CD14-positive monocyte (primary cell): ENCODE measurements around the gene CNTNAP2. TPM values are rescaled to one million over a fixed set of nuclear protein-coding genes. Genes with fewer than 3 reads are reported as not detected.

ENCODE experiments used
- DNase-seq, 3 donors: peaks; one replicate each; pipeline ENCODE4 v3.0.0-alpha.2; 2011 to 2022
- H2AFZ ChIP-seq: 2 replicates; pipeline ENCODE4 v1.6.0; 2012; ENCODE audit warnings: mild to moderate bottlenecking, low read depth, low read length, inconsistent platforms; ENCODE audit not compliant: insufficient read depth, poor library complexity, severe bottlenecking
- H3K27ac ChIP-seq, 2 donors: 1 replicate in 1 of 2; 2 replicates in 1 of 2; pipeline ENCODE4 v1.5.1; 2012 to 2013; ENCODE audit warnings: low read length in 2 of 2, control low read depth in 1 of 2, inconsistent platforms in 1 of 2, low read depth in 1 of 2, mild to moderate bottlenecking in 1 of 2
- H3K27me3 ChIP-seq, 2 donors: one replicate each; pipeline versions ENCODE4 v1.6.0 to v1.6.1; 2011 to 2013; ENCODE audit warnings: low read length in 2 of 2; ENCODE audit not compliant: control insufficient read depth in 2 of 2, insufficient read depth in 2 of 2
- H3K36me3 ChIP-seq, 2 donors: replicated peaks in 1 of 2; 1 replicate in 1 of 2; 2 replicates in 1 of 2; pipeline versions ENCODE4 v1.5.1 to v1.6.1; 2012 to 2013; ENCODE audit warnings: low read length in 2 of 2, control low read depth in 1 of 2, inconsistent platforms in 1 of 2, mild to moderate bottlenecking in 1 of 2; ENCODE audit not compliant: insufficient read depth in 2 of 2, control insufficient read depth in 1 of 2
- H3K4me1 ChIP-seq, 2 donors: 1 replicate in 1 of 2; 2 replicates in 1 of 2; pipeline versions ENCODE4 v1.5.1 to v1.6.1; 2012 to 2013; ENCODE audit warnings: low read length in 2 of 2, control low read depth in 1 of 2, inconsistent platforms in 1 of 2, mild to moderate bottlenecking in 1 of 2, moderate library complexity in 1 of 2; ENCODE audit not compliant: insufficient read depth in 2 of 2, control insufficient read depth in 1 of 2
- H3K4me2 ChIP-seq: replicated peaks from 2 replicates; pipeline ENCODE3; 2012; ENCODE audit warnings: low read length, moderate library complexity, mild to moderate bottlenecking; ENCODE audit not compliant: poor library complexity, severe bottlenecking; ENCODE audit errors: extremely low read depth
- H3K4me3 ChIP-seq, 3 experiments: fragments of 200-600 bp in 1 of 3; sonication (generic) in 1 of 3; replicated peaks in 1 of 3; 1 replicate in 2 of 3; 2 replicates in 1 of 3; pipeline ENCODE4 v1.5.1; 2011 to 2013; ENCODE audit warnings: low read length in 3 of 3, mild to moderate bottlenecking in 3 of 3, control low read depth in 2 of 3, low read depth in 2 of 3, inconsistent platforms in 1 of 3, moderate library complexity in 1 of 3
- H3K79me2 ChIP-seq: 2 replicates; pipeline ENCODE4 v1.6.0; 2012; ENCODE audit warnings: mild to moderate bottlenecking, control low read depth, inconsistent platforms, low read length, moderate library complexity; ENCODE audit not compliant: insufficient read depth
- H3K9ac ChIP-seq: 2 replicates; pipeline ENCODE4 v1.6.0; 2017; ENCODE audit warnings: low read length, mild to moderate bottlenecking; ENCODE audit not compliant: insufficient read depth, poor library complexity, severe bottlenecking
- H3K9me3 ChIP-seq, 2 donors: replicated peaks in 1 of 2; 1 replicate in 1 of 2; 2 replicates in 1 of 2; pipeline versions ENCODE4 v1.5.1 to v1.6.1; 2012 to 2013; ENCODE audit warnings: low read length in 2 of 2, control low read depth in 1 of 2; ENCODE audit not compliant: control insufficient read depth in 1 of 2, insufficient read depth in 1 of 2
- H4K20me1 ChIP-seq: 2 replicates; pipeline ENCODE4 v1.6.0; 2012; ENCODE audit warnings: mild to moderate bottlenecking, low read length, control low read depth, moderate library complexity; ENCODE audit not compliant: insufficient read depth
- H3K27ac Mint-ChIP-seq, 7 donors: one replicate each; pipeline ENCODE4 v1.8.0; 2020; ENCODE audit warnings: mild to moderate bottlenecking in 7 of 7, mixed read lengths in 7 of 7, moderate library complexity in 6 of 7, inconsistent platforms in 2 of 7
- H3K27me3 Mint-ChIP-seq, 3 donors: one replicate each; pipeline ENCODE4 v1.8.0; 2021 to 2022; ENCODE audit warnings: low read depth in 3 of 3, mild to moderate bottlenecking in 3 of 3, mixed read lengths in 3 of 3, moderate library complexity in 3 of 3, inconsistent platforms in 1 of 3
- H3K36me3 Mint-ChIP-seq, 2 donors: one replicate each; pipeline ENCODE4 v1.8.0; 2020; ENCODE audit warnings: mixed read lengths in 2 of 2, inconsistent platforms in 1 of 2, mild to moderate bottlenecking in 1 of 2
- H3K4me1 Mint-ChIP-seq: one replicate; pipeline ENCODE4 v1.8.0; 2020; ENCODE audit warnings: mild to moderate bottlenecking, mixed read lengths
- H3K4me3 Mint-ChIP-seq, 2 donors: one replicate each; pipeline ENCODE4 v1.8.0; 2020; ENCODE audit warnings: mild to moderate bottlenecking in 2 of 2, mixed read lengths in 2 of 2, moderate library complexity in 1 of 2
- H3K9me3 Mint-ChIP-seq, 7 donors: one replicate each; pipeline ENCODE4 v1.8.0; 2020 to 2022; ENCODE audit warnings: mixed read lengths in 7 of 7, mild to moderate bottlenecking in 6 of 7, moderate library complexity in 6 of 7, inconsistent platforms in 2 of 7
- CTCF ChIP-seq: fragments of 200-600 bp; IDR thresholded peaks from one replicate; pipeline ENCODE4 v1.8.0; 2022; ENCODE audit warnings: antibody characterized with exemption, mild to moderate bottlenecking
- WGBS: methylation state at CpG from one replicate; pipeline ENCODE4 v1.1.5; 2013; ENCODE audit warnings: missing lambda C conversion rate; ENCODE audit not compliant: insufficient coverage; 5-methylcytosine and 5-hydroxymethylcytosine counted together
- intact Hi-C, 2 donors: fragments of 100-400 bp; cut with micrococcal nuclease; formaldehyde crosslinking; loops; one replicate each; pipeline versions ENCODE4 v1.15.0 to v1.15.1; 2023
- polyA plus RNA-seq, 3 donors: library from polyadenylated mRNA; depleted of rRNA in 1 of 3; unstranded in 2 of 3; stranded (reverse) in 1 of 3; fragments of 300-500 nt in 2 of 3; fragments of >200 nt in 1 of 3; fragmentation: Illumina TruSeq in 2 of 3; gene quantifications; 1 replicate in 2 of 3; 2 replicates in 1 of 3; pipeline ENCODE4 v1.2.3, GENCODE V29; 2012 to 2021

The CNTNAP2 gene
- polyA plus RNA-seq, 3 donors: 0.01 TPM; not detected in 2

GRCh38 chr7:146216396-146217041, 99.9 kb downstream of the CNTNAP2 start:
- Mint-ChIP-seq H3K4me1 (no peaks in the 10 kb centered on the region), H3K27me3 (no peaks in the 10 kb centered on the region), H3K27ac (no peak overlapping the region), H3K9me3 (peaks cover 0 to 13% (median 5%) of the 10 kb centered on the region in 7 donors), H3K4me3 (no peak overlapping the region), H3K36me3 (no peaks in the 10 kb centered on the region)
- Histone ChIP-seq H3K27me3 (no peaks in the 10 kb centered on the region), H3K36me3 (no peaks in the 10 kb centered on the region), H3K27ac (no peak overlapping the region), H3K9me3 (peaks cover 13 to 16% of the 10 kb centered on the region in 2 donors), H4K20me1 (no peaks in the 10 kb centered on the region), H3K9ac (no peak overlapping the region), H2AFZ (no peak overlapping the region), H3K4me1 (no peaks in the 10 kb centered on the region), H3K79me2 (no peaks in the 10 kb centered on the region), H3K4me2 (no peak overlapping the region), H3K4me3 (no peak overlapping the region)
- DNase-seq: no peak
- 89% methylated on average over 4 of the region's 9 CpGs for WGBS
- intact Hi-C loops: no loop called here
- TF ChIP-seq CTCF: no peak

DNA sequence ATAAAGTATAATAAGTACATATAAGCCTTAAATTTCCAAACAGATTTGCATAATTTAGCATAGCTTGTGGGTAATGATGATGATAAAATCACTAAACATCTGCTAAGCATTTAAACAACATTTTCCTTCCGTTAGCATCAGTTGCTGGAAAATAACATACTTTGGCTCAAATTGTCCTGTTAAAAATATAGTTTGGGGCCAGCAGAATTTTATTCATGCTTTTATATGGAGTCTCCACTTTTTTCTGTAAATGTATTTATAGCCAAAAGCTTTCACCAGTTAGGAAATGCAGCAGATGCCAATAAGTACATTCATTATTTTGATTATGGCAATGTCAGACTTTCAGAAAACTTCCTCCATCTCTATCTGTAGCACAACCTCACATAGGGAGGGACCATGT, 107.2 kb downstream of the CNTNAP2 start:
- peaks cover 0 to 13% (median 4%) of the 10 kb centered on the region in 7 donors for H3K9me3 Mint-ChIP-seq
- H3K27me3 Mint-ChIP-seq: peaks cover 0 to 4% (median 0%) of the 10 kb centered on the region in 3 donors
- Histone ChIP-seq H3K4me3 (no peak overlapping the region), H3K27me3 (no peaks in the 10 kb centered on the region), H3K4me1 (no peaks in the 10 kb centered on the region), H3K9me3 (peaks cover 3 to 14% of the 10 kb centered on the region in 2 donors), H3K9ac (no peak overlapping the region), H2AFZ (no peak overlapping the region), H3K4me2 (no peak overlapping the region), H3K27ac (no peak overlapping the region), H3K79me2 (no peaks in the 10 kb centered on the region), H3K36me3 (no peaks in the 10 kb centered on the region), H4K20me1 (no peaks in the 10 kb centered on the region)
- no peaks in the 10 kb centered on the region for H3K4me1 Mint-ChIP-seq
- TF ChIP-seq CTCF: no peak
- intact Hi-C loops: no loop called here
- no peak overlapping the region for H3K4me3 Mint-ChIP-seq
- H3K36me3 Mint-ChIP-seq: no peaks in the 10 kb centered on the region
- no peak overlapping the region for H3K27ac Mint-ChIP-seq
- WGBS: no CpG with 5 or more reads among the region's 1 CpG
- DNase-seq: no peak
